ENCODE results near the gene ADGRL1.
"Not testable (repeated sequence)": the region's sequence is repeated elsewhere in the genome, so short reads cannot be mapped to it uniquely, and the experiment has no call there.

ADGRL1 gene

DNA sequence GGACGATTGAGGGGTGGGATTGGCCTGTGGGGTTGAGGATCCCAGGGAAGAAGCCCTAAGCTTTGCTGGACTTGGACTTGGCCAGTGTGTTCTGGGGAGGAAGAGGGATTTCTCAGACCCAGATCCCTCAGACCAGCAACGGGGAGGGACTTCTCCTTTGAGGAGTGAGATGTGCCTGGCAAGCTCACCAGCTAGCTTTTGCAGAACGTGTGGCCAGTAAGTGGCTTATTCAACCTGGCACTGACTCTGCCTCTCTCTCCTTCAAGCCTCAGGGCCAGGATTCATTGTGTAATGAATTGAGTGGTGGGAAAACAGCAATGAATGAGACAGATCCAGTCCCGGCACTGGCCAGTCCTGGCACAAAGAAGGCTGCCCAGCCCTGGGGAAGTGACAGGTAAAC, 11.9 kb upstream of the ADGRL1 start:
- DNase-seq = not testable (repeated sequence)

DNA sequence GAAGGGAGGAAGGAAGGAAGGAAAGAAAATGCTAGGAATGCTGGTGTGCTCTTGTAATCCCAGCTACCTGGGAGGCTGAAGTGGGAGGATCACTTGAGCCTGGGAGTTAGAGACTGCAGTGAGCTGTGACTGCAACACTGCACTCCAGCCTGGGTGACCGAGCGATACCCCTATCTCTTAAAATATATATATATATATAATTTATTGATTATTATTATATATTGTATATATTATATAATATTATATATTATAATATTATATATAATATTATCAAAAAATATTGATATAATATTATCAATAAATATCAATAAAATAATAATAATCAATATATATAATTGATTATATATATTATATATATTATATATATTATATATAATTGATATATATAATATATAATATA, 8.6 kb upstream of the ADGRL1 start:
- no peak for DNase-seq

DNA sequence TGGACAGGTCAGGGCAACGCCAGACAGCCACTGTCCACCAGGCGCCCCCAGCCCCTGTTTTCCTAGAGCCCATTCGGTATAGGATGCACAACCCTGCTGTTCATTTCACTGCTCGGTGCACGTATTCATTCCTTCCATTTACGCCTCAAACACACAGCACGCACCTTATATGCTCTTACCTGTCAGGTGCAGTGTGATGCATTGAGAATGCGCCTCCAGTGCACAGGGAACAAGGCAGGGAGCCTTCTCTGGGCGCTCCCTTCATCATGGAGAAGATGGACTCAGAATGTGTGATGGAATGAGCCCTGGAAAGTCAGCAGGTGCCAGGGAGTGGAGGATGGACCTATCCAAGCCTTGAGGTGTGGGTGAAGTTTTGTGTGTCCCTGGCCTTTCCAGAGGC, 4.2 kb upstream of the ADGRL1 start:
- DNase-seq = not testable (repeated sequence)

DNA sequence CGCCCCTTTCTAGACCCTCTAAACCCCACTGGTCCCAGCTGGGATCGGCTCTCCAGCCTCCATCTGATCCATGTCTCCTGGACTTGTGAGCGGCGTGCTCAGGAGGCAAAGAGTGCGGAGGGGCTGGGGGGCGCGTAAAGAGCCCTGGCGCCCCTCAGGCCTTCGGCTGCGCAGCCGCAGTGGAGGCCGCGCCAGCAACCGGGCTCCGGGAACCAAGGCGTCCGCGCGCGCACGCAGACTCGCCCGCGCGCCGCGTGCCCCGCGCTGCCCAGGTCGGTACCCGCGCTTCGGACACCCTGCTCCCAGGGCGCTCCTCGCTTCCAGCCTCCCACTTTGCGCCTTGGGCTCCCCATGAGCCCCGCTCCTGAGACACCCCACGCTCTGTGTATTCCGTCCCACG, 3.4 kb upstream of the ADGRL1 start:
- DNase-seq = not testable (repeated sequence)

DNA sequence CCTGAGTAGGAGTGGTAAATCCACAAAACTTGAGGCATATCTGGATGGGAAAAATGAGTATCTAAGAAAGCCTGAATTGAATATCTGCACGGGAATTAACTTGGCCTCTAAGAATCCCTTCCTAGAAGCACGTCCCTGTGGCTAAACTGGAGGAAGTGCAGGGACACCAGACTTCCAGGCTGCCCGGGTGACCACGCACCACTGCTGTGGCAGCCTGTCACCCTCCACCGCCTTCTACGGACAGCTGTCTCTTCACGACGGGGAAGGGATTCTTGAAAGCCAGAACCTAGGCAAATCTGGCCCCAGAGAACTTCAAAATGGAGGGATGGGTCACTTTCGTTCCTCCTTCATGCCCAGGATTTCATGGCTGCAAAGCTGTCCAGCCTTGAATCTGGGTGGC, 2.5 kb upstream of the ADGRL1 start:
- not testable (repeated sequence) for DNase-seq

DNA sequence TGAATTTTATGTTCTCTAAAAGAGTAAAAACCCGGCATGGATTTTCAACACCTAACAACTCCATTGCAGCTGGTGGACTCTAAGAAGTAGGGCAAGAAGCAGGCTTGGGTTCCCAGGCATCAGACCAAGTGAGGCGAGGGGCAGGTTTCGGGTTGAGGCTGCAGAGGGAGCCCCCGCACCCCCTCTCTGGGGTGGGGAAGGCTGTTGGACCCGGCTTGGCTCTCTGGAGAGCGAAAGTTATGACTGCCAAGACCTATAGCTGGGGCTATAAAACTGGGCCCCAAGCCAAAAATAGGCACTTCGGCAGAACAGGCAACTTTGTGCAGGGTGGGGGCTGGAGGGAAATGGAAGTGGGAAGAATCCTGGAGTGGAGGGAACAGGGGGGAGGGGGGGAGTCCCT, 1.8 kb upstream of the ADGRL1 start:
- not testable (repeated sequence) for DNase-seq

DNA sequence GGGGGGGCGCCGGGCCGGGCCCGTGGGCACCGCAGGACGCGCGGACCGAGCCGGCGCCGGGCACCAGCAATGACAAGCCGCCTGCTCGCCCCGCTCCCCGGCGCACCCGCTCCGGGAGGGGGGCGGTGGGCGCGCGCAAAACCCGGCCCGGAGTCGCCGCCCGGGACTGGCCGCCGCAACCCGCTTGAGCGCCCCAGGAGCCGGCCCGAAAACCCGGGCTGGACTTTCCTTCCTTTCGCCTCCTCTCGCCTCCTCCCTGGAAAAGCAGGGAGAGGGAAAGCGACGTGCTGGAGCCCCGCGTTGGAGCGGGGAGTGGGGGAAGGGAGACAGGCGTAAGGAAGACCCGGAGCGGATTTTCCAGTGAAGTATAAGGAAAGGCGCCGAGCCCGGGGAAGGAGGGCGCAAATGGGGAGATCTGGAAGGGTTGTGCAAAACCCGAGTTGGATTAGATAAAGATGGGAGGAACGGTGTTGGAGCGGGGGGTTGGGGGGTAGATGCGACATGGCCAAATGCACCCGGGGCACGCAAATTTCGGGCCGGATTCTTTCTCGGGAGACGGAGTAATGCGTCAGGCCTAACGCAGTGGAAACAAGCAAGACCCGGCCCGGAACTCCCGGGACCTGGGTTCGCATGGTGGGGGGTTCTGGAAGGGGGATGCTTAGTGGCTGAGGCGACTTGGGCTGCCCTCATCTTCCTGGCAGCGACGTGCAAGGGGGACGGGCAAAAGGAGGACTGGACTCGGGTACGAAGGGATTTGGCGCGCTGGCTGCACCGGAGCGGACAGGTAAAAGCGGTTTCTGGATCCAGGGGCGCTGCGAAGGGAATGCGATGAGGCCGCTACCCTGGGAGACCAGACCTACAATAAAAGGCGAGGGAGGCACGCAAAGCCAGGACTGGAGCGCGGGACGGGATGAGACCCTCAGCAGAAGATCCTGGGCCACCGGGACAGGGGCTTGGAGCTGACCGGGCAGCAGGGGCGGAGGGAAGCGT, 1.1 kb upstream of the ADGRL1 start:
- peak; percentile 97 for DNase-seq

DNA sequence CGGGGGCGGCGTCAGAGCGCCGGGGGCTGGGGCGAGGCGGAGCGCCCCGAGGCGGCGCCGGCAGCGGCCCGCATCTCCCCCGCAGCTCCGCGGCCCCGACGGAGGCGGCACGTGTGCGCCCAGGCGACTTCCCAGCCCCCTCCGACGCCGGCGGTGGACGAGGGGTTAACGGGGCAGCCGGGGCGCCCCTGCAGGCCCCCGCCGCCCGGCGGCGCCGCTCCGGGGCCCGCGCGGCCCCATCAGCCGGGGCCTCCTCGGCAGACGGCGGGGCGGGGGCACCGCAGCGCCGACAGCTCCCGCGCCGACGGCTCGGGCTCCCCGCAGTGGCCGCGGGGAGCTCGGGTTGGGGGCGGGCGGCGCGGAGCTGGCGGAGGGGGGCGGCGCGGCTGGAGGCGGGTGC, 339 bp upstream of the ADGRL1 start:
- not testable (repeated sequence) for DNase-seq

DNA sequence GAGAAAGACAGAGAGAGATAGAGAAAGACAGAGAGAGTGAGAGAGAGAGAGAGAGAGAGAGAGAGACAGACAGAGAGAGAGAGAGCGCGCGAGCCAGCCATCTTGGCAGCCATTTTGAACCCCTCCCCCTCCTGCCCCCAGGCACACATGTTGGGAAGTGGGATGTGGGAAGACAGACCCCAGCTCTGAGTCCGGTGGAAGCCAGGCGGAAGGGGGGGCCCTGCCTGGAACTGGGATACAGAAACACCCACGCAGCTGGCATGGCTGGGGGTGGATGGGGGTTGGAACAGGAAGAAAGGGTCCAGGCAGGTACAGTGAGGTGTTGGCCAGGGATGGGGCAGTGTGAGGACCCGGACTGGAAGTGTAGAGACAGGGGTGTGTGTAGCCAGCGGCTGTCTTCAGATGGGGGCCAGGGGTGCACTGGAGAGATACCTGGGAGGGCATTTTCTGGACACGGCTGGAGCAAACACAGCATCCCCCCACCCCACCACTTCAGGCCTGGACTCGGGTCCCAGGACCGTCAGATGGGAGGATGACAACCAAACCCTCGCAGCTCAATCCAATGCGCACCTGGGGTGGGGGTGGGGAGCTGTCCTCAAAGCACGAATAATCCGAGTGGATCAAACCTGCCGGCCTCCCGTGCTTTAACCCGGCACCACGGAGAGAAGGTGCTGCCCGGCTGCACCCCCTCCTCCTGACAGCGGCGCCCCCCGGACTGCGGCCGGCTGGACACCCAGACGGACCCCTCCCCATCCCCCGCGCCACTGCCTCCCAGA, 1.1 kb downstream of the ADGRL1 start:
- DNase-seq = not testable (repeated sequence)

DNA sequence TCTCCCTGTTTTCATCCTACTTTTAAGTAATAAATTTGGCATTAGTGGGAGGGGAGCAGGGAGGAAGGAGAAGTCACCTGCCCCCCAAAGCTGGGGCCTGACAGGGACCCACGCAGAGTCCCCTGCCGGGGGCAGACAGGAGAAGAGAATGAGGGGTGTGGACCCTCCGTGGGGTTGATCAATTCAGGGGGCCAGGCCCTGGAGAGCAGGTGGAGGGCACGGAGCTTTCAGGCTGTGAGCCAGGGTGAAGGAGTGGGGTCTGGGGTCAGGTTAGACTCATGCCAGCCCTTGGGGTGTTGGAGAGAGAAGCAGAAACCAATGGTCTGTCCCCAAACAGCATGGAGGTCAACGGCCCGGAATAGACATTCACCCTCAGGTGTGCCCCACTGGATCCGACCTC, 1.8 kb downstream of the ADGRL1 start:
- not testable (repeated sequence) for DNase-seq

DNA sequence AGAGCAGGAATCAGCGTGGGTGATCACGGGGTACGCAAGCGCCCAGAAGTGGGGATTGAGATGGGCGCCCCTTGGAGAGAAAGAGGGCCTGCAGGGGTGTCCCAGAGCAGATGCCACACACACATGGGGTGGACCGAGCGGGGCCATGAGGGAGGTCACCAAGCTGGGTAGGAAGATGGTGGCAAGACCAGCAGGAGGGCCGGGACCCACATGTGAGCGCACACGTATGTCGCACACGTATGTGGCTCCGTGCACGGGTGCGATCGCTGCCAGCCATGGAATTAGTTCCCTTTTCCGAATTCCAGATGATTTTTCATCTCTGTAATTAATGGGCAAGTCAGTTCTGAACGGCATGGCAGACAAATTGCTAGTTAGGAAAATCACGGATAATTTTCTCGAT, 2.2 kb downstream of the ADGRL1 start:
- DNase-seq = not testable (repeated sequence)

DNA sequence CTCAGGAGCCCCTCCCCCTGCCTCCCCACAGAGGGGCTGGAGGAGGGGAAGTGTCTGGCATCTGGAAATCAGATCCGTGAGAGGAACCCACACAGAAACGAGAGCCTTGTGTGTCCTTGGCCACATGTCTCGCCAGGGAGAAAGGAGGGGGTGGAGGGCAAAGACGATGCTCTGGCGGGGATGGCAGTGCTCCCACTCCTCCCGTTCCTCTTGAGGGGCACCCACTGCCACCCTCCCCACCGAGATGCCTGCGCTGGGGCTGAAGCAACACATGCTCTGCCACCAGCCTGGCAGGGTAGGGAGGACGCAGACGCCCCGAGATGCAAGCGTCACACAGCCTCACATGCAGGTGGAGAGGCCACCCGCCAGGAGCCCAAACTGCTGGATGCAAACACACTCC, 2.8 kb downstream of the ADGRL1 start:
- no peak for DNase-seq

DNA sequence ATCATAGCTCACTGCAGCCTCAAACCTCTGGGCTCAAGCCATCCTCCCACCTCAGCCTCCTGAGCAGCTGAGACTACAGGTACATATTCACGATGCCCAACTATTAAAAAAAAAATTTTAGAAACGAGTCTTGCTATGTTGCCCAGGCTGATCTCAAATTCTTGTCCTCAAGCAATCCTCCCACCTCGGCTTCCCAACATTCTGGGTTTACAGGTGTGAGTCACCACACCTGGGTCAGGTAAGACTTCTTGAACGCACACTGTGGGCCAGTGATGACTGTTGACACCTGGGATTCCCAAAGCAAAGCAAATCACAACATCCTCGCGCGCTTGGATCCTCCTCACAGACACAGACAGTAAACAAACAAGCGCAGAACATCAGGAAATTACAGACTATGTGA, 4.5 kb downstream of the ADGRL1 start:
- not testable (repeated sequence) for DNase-seq

DNA sequence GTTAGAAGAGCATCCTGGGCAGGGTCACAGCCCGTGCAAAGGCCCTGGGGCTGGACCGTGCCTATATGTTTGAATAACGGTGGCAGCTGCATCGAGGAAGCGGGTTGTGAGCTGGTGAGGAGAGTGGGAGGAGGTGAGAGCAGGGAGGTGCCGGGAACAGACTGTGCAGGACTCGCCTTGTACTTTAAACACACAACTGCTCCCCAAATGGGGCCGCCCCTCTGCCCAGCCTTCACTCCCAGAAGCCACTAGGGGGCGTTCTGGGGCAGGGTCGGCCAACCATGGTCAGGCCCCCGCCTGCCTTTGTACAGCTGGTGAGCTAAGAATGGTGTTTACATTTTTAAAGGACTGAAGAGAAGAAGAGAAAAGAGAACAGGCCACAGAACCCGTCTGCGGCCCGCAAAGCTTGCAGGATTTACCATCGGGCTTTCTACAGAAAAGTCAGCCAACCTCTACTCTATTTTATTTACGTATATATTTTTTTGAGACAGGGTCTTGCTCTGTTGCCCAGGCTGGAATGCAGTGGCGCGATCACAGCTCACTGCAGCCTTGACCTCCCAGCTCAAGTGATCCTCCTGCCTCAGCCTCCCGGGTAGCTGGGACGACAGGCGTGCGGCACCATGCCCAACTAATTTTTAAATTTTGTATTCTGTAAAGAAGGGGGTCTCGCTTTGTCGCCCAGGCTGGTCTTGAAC, 5.7 kb downstream of the ADGRL1 start:
- peak; percentile 45 for DNase-seq

DNA sequence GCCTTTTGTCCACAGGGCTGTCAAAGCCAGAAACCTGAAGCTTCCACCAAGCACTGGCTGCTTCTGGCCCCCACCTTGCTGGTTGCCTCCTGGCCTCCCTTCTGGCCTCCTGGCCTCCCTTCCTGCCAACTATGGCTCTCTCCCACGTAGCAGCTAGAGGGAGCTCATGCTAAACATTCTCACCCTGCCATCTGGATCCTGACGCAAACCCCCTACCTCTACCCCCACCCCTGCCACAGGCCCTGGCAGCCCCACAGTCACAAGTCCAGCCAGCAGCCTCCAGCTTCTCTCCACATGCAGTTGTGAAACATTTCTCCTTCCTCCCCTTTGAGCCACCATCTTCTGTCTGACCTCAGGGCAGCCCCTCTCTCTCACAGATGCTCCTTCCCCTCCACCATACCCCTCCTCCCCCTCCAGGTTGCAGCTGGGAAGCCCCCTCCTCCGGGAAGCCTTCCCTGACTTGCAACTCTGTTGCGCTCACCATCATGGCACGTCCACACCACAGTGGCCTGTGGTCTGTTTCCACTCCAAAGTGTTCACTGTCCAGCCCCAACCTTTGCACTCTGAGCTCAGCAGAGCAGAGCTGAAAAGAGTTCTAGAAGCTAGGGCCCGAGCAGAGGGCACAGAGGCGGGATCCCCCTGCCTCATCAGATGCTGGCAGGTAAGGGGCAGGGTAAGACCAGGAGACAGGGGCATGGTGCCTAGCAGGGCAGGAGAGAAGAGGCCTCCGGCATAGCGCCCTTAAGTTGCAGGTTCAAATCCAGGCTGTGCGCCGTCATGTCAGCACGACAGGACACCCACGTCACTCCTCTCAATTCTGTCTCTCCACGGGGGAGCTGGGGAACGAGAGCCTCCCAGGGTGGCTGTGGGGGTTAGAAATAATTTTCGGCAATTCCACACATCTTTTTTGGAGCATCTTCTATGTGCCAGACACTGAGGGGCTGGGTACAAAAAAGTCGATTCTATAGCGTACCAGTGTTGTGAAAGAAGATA, 7.3 kb downstream of the ADGRL1 start:
- peak; percentile 23 for DNase-seq

DNA sequence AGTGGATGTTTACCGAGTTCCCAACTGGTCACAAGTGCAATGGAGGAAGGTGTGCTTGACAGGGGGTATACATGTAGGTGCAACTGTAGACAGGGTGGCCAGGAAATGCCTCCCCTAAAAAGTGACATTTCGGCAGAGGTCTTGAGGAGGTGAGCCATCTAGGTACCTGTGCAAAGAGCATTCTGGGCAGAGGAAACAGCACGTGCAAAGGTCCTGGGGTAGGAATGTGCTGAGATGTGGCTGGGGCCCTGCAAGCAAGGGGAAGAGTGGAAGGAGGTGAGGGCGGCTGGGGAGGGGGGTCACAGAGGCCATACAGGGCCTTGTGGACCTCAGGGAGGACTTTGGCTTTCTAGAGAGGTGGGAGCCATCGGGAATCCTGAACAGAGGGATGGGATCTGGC, 8.1 kb downstream of the ADGRL1 start:
- DNase-seq = no peak

DNA sequence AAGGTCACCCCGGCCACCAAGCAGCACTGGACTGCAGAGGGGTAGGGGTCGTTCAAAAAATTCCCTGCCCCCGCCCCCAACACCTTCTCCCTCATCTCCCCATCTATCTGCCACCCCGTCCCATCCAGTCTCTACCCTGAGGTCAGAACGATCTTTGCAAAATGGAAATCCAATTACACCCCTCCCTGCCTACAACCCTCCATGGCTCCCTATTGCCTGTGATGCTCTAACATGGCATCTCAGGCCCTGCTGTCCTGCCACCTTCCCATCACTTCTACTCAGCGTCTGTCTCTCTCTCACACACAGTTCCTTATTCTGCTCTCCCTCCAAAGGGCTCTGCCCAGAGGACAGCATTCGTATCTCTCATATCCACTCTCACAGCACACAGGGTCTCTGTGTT, 8.7 kb downstream of the ADGRL1 start:
- DNase-seq = not testable (repeated sequence)

DNA sequence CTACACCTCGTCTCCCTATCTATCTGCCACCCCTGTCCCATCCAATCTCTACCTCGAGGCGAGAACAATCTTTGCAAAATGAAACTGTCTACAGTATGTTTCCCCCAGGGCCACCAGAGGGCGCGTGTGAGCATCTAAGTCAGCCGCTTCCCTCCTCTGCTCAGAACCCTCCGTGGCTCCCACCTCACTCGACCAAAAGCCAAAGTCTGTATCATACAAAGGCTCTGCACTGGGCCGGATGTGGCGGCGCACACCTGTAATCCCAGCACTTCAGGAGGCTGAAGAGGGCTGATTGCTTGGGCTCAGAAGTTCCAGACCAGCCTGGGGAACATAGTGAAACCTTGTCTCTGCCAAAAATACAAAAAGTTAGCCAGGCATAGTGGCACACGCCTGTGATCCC, 9.9 kb downstream of the ADGRL1 start:
- DNase-seq = peak; percentile 41

DNA sequence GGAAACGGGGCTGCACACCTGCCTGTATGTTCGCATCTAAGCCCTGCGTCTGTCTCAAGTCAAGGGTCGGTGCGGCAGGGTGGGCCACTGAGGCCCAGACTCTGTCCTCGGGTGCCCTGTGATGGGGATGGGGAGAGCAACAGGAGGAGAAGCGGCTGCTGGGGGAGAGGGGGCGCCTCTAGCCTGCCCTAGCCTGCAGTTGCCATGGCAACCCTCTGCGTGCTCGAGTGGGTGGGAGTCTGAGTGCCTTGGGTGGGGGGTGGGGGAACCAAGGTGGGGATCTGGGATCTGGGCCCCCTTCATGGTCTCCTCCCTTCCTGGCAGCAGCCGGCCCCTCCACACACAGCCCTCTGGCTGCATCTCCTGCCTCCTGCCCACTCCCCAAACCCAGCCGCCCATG, 10.8 kb downstream of the ADGRL1 start:
- not testable (repeated sequence) for DNase-seq

DNA sequence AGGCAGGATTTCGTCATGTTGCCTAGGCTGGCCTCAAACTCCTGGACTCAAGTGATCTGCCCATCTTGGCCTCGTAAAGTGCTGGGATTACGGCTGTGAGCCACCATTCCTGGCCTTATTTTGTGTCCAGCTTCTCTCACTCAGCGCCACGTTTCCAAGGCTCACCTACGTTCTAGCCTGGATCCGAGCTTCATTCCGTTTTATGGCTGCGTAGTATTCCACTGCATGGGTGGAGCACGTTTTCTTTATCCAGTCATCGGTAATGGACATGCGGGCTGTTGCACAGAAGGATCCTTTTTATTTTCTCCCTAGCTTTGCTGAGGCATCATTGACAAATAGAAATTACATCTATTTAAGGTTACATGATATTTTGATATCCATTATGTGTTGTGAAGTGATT, 16.6 kb downstream of the ADGRL1 start:
- no peak for DNase-seq

DNA sequence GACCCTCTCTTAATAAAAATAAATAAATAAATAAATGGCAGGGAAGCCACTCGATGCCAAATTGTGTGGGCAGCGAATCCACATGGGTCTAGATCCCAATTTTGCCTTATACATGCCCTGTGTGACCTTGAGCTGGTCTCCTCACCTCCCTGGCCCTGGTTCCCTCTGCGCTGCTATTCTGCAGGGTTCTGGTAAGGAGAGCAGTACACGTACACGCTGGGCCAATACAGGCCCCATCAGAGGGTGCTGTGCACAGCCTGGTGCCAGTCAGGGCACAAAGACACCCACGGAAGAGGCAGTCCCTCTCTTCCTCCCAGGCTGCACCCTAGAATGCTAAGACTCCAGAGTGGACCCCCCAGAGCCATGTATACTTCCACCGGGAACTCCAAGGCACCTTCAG, 17.9 kb downstream of the ADGRL1 start:
- DNase-seq = not testable (repeated sequence)

DNA sequence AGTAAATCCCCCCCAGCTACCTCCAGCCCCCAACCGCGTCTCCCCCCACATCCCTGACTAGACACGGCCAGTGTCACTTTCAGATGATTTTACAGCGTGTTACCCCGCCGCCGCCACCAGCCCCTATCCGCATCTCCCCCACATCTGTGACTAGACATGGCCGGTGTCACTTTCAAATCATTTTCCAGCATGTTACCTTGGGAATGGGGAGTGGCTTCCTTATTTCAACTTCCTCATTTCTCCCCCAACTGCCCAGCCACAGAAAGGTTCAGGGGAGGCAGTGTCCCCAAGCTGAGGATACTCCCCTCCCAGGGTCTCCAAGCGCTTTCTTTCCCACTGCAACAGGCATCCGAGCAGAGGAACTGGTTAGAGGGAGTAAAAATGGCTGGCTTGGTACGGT, 18.4 kb downstream of the ADGRL1 start:
- no peak for DNase-seq

Data from fibroblast of skin of right biceps (primary cell).